GM23248 (cell line): ENCODE measurements around the gene N4BP2.

ENCODE experiments used
- EZH2 ChIP-seq: fragments of 200-600 bp; sonication (generic); IDR thresholded peaks from 2 replicates; pipeline ENCODE4 v1.6.1; 2018; ENCODE audit warnings: antibody characterized with exemption, mild to moderate bottlenecking; ENCODE audit not compliant: insufficient read depth, poor library complexity, severe bottlenecking
- EZH2phosphoT487 ChIP-seq: fragments of 200-600 bp; sonication (generic); IDR thresholded peaks from 2 replicates; pipeline ENCODE4 v1.6.1; 2018; ENCODE audit warnings: antibody characterized with exemption, moderate library complexity, mild to moderate bottlenecking, low read depth; ENCODE audit not compliant: insufficient read depth

DNA sequence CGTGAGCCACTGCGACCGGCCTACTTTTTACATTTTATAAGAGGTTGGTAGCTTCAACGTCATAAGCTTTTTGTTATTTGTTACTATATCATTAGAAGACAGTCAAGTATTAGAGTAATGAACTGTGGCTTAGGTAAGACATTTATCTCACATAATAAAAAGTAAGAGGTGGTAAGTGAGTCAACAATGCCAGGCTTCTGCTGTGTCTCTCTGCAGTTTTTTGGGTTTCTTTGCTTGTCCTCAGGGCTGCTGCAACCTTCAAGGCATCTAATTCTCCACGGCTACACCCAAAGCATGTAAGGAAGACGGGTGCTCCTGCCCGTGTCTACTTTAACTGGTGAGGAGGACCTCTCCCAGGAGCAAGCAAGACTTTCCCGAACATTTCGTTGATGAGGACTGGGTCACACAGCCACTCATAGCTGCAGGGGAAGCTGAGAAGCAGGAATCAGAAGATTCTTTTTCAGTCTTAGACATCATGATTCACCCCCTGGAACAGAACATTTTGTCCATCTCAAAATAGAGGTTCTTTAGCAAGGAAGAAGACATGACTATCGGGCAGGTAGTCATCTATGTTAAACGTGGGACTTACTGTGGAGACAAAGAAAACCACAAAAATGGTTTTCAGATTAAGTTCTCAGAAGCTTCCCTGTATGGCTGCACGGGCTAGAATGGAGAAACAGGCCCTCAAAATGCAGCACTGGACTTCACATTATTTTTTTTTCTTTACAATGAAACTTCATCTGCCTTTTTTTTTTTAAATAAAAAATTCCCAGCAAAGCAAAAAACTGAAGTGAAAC, 127.2 kb downstream of the N4BP2 start:
- no peak for TF ChIP-seq EZH2phosphoT487
- TF ChIP-seq EZH2, result no peak
